ENCODE measurements around the gene C11orf65.

Gene C11orf65

DNA sequence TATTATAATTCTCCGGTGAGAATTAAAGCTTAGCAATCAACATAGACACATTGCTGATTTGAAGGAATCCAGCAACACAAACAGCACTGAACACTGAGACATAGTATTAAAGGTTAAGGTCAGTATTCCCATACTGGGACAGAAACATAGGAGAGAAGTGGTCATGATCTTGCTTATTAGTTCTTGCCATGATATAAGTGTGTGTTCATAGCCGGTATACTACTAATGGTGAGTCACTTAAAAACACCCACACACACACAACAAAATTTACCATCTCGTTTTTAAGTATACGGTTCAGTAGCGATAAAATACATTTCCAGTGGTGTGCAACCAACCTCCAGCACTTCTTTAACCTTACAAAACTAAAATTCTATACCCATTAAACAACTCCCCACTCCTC is 96.3 kb downstream of the C11orf65 start:
- Mint-ChIP-seq H3K9me3 (no peaks in the 10 kb centered on the region), H3K27ac (no peak overlapping the region), H3K4me1 (ENCODE audit: low read depth) (peaks cover 1% of the 10 kb centered on the region), H3K36me3 (ENCODE audit: low read depth) (peaks cover 22% of the 10 kb centered on the region), H3K27me3 (ENCODE audit: low read depth) (no peaks in the 10 kb centered on the region), H3K4me3 (no peak overlapping the region)
- DNase-seq (ENCODE audit: low spot score) = no peak

DNA sequence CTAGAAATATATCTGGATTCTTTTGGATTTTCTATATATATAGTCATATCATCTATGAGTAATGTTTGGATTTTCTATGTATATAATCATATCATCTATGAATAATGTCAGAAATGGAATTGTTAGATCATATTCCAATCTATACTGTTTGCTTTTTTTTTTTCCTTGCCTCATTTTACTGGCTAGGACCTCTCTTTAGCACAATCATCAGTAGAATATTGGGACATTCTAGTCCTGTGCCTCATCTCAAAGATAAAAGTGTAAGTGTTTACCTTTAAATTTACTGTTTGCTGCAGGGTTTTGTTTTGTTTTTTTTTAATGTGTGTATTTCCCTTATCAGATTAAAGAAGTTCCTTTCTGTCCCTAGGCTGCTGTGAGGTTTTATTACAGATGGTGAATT is 97.0 kb downstream of the C11orf65 start:
- no peak overlapping the region for H3K4me3 Mint-ChIP-seq
- H3K36me3 Mint-ChIP-seq (ENCODE audit: low read depth) = peaks cover 25% of the 10 kb centered on the region
- no peaks in the 10 kb centered on the region for H3K9me3 Mint-ChIP-seq
- peaks cover 1% of the 10 kb centered on the region for H3K4me1 Mint-ChIP-seq (ENCODE audit: low read depth)
- no peak overlapping the region for H3K27ac Mint-ChIP-seq
- no peaks in the 10 kb centered on the region for H3K27me3 Mint-ChIP-seq (ENCODE audit: low read depth)
- no peak for DNase-seq (ENCODE audit: low spot score)

DNA sequence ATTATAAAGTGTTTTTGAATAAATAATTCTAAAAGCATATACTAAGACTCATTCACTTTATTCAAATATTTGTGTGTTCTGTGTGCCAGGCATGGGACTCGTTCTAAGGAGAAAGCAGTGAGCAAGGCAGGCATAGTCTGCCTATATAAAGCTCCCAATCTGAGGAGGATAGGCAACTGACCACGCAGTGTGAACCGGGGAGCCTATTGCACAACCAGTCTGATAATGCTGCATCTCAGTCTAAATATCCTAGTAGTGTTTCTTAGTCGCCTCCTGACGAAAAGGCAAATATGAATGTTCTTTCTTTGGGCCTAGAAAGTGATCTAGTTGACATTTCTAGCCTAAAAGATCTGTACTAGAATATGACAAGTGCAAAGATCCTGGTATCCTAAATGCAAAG is 98.3 kb downstream of the C11orf65 start:
- H3K27ac Mint-ChIP-seq = no peak overlapping the region

DNA sequence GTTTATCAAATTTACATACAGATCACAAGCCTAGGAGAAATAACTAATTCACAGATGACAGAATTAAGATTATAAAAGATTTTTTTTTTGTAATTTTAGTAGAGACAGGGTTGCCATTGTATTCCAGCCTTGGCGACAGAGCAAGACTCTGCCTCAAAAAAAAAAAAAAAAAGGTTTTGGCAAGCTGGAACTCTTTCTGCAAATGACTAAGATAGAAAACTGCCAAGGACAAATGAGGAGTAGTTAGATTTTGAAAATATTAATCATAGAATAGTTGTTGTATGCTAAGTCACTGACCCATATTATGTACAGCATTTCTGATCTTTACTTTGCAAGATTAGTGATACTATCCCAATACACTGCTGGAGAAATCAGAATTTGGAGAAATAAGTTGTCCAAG is 99.2 kb downstream of the C11orf65 start:
- Mint-ChIP-seq H3K27me3 (ENCODE audit: low read depth) (no peaks in the 10 kb centered on the region), H3K9me3 (no peaks in the 10 kb centered on the region), H3K4me1 (ENCODE audit: low read depth) (peaks cover 1% of the 10 kb centered on the region), H3K36me3 (ENCODE audit: low read depth) (peaks cover 33% of the 10 kb centered on the region), H3K27ac (no peak overlapping the region), H3K4me3 (no peak overlapping the region)
- no peak for DNase-seq (ENCODE audit: low spot score)

More for the DNA sequence above, 98.3 kb downstream of the C11orf65 start:
- H3K27me3 Mint-ChIP-seq (ENCODE audit: low read depth) = no peaks in the 10 kb centered on the region
- no peak overlapping the region for H3K4me3 Mint-ChIP-seq
- peaks cover 1% of the 10 kb centered on the region for H3K4me1 Mint-ChIP-seq (ENCODE audit: low read depth)
- H3K9me3 Mint-ChIP-seq = no peaks in the 10 kb centered on the region
- no peak for DNase-seq (ENCODE audit: low spot score)
- peaks cover 33% of the 10 kb centered on the region for H3K36me3 Mint-ChIP-seq (ENCODE audit: low read depth)

DNA sequence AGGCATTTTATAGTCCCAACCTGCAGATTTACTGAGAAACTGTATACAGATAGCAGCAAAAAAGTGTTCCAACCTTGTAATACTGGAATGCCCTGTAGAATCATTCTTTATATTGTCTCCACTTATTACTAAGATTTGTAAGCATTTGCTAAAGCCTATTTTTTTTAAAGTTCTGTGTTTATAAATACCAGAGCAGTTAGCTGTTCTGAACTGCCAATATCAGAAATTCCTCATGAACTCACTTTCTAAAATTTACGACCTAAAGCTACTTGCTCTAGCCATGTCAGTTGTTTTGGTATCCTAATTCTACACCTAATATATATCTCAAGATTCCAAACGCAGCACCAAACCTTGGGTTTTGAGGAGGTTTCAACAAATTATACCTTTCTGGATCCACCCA is 103.2 kb downstream of the C11orf65 start:
- Mint-ChIP-seq H3K36me3 (ENCODE audit: low read depth) (peaks cover 30% of the 10 kb centered on the region), H3K9me3 (no peaks in the 10 kb centered on the region), H3K4me3 (no peak overlapping the region), H3K27ac (no peak overlapping the region), H3K4me1 (ENCODE audit: low read depth) (no peaks in the 10 kb centered on the region), H3K27me3 (ENCODE audit: low read depth) (no peaks in the 10 kb centered on the region)
- no peak for DNase-seq (ENCODE audit: low spot score)

DNA sequence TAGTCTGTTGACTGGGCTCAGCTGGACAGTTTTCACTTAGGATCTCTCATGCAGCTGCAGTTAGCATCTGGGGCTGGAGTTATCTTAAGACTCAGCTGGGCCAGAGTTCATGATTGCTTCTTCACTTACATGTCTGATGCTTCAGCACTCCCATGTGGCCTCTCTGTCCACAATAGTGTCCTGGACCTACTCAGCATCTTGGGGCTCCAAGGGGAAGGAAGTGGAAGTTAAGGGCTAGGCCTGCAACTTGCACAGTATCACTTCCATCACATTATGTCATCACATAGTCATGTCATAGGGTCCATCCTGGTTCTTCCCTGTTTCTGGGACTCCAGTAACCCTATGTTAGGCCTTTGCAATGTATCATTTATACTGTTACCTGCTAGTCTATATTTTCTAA is 115.9 kb downstream of the C11orf65 start:
- no peaks in the 10 kb centered on the region for H3K9me3 Mint-ChIP-seq
- H3K4me3 Mint-ChIP-seq = no peak overlapping the region
- H3K27me3 Mint-ChIP-seq (ENCODE audit: low read depth) = no peaks in the 10 kb centered on the region
- H3K27ac Mint-ChIP-seq = no peak overlapping the region
- no peak for DNase-seq (ENCODE audit: low spot score)
- peaks cover 56% of the 10 kb centered on the region for H3K36me3 Mint-ChIP-seq (ENCODE audit: low read depth)
- no peaks in the 10 kb centered on the region for H3K4me1 Mint-ChIP-seq (ENCODE audit: low read depth)

DNA sequence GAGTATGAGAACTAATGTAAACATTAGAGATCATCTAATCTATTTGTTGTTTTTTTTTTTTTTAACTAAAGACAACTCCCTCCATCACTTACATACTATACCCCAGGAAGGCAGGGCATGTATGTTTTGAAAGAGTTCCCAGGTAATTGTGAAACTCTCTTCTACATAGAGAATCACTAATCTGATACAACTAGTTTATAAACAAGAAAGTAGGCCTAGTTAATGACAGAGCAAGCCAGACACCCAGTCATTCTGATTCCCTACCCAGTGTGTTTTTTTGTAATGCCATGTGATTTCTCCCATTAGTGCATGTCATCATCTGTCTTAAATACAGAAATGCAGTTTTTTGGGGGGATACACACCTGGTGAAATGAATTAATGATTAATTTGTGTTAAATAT is 120.9 kb downstream of the C11orf65 start:
- peaks cover 38% of the 10 kb centered on the region for H3K36me3 Mint-ChIP-seq (ENCODE audit: low read depth)
- no peak for DNase-seq (ENCODE audit: low spot score)
- no peaks in the 10 kb centered on the region for H3K27me3 Mint-ChIP-seq (ENCODE audit: low read depth)
- H3K4me3 Mint-ChIP-seq = no peak overlapping the region
- H3K27ac Mint-ChIP-seq = no peak overlapping the region
- H3K9me3 Mint-ChIP-seq = no peaks in the 10 kb centered on the region
- H3K4me1 Mint-ChIP-seq (ENCODE audit: low read depth) = peaks cover 2% of the 10 kb centered on the region

DNA sequence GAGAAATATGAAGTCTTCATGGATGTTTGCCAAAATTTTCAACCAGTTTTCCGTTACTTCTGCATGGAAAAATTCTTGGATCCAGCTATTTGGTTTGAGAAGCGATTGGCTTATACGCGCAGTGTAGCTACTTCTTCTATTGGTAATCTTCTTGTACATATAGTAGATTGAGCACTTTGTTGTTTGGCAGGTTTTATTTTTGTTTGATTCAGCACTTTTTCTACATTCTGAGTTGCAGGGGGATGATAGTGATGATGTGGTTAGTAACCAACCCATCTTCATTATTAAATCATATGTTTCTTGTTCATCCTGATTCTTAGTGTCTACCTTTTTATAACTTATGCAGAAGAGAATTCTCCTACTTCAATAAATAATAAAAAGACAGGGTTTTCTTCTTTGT is 121.6 kb downstream of the C11orf65 start:
- no peak overlapping the region for H3K4me3 Mint-ChIP-seq
- peaks cover 2% of the 10 kb centered on the region for H3K4me1 Mint-ChIP-seq (ENCODE audit: low read depth)
- no peaks in the 10 kb centered on the region for H3K27me3 Mint-ChIP-seq (ENCODE audit: low read depth)
- H3K27ac Mint-ChIP-seq = no peak overlapping the region
- H3K9me3 Mint-ChIP-seq = no peaks in the 10 kb centered on the region
- no peak for DNase-seq (ENCODE audit: low spot score)
- peaks cover 36% of the 10 kb centered on the region for H3K36me3 Mint-ChIP-seq (ENCODE audit: low read depth)

DNA sequence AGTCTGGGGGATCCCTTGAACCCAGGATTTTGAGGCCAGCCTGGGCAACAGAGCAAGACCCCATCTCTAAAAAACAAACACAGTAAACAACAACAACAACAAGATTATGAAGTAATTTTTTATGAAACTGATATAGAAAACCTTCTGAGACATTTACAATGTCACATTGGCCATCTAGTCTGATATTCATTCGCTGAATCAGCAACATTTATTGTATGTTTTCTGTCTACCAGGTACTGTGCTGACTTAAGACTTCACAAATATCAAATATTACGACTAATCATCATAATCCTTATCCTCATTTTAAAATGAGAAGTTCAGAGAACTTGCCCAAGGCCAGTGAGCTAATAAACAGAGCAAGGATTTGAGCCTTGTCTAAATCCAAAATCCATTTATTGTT is 123.6 kb downstream of the C11orf65 start:
- DNase-seq (ENCODE audit: low spot score) = no peak

DNA sequence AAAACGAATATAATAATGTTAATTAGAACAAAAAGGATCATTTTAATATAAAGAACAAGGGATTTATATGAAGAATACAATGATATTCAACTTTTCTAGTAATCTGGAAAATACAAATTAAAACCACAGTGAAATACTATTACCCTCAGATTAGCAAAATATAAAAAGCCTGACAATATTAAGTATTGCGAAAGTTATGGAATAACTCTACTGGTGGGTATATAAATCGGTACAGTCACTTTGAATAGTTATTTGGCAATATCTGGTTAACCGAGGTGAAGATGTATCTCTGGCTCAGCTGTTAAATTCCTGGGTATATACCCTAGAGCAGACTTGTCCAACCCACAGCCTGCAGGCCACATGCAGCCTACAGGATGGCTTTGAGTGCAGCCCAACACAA is 125.7 kb downstream of the C11orf65 start:
- Mint-ChIP-seq H3K9me3 (no peaks in the 10 kb centered on the region), H3K27me3 (ENCODE audit: low read depth) (no peaks in the 10 kb centered on the region), H3K36me3 (ENCODE audit: low read depth) (peaks cover 27% of the 10 kb centered on the region), H3K4me1 (ENCODE audit: low read depth) (peaks cover 7% of the 10 kb centered on the region), H3K27ac (no peak overlapping the region), H3K4me3 (no peak overlapping the region)
- no peak for DNase-seq (ENCODE audit: low spot score)

More for the DNA sequence above, 123.6 kb downstream of the C11orf65 start:
- no peaks in the 10 kb centered on the region for H3K9me3 Mint-ChIP-seq
- no peak overlapping the region for H3K27ac Mint-ChIP-seq
- no peak overlapping the region for H3K4me3 Mint-ChIP-seq
- peaks cover 7% of the 10 kb centered on the region for H3K4me1 Mint-ChIP-seq (ENCODE audit: low read depth)
- H3K36me3 Mint-ChIP-seq (ENCODE audit: low read depth) = peaks cover 26% of the 10 kb centered on the region
- no peaks in the 10 kb centered on the region for H3K27me3 Mint-ChIP-seq (ENCODE audit: low read depth)

DNA sequence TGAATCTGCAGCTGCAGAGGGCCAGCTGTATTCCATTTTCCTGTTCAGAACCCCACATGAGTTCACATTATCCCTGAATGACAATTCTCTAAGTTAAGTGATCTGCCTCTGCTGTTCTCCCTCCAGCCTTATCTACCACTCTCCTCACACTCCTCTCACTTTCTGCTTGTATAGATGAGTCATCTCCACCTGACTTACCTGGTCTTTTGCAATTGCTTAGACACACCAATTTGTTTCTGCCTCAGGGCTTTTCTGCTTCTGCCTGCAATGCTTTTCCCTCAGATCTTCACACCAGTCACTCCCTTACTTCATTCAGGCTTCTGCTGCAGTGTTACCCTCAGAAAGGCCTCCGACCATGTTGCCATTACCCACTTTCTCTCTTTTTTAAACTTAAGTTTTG is 126.4 kb downstream of the C11orf65 start:
- no peak overlapping the region for H3K27ac Mint-ChIP-seq
- peaks cover 28% of the 10 kb centered on the region for H3K36me3 Mint-ChIP-seq (ENCODE audit: low read depth)
- no peaks in the 10 kb centered on the region for H3K9me3 Mint-ChIP-seq

DNA sequence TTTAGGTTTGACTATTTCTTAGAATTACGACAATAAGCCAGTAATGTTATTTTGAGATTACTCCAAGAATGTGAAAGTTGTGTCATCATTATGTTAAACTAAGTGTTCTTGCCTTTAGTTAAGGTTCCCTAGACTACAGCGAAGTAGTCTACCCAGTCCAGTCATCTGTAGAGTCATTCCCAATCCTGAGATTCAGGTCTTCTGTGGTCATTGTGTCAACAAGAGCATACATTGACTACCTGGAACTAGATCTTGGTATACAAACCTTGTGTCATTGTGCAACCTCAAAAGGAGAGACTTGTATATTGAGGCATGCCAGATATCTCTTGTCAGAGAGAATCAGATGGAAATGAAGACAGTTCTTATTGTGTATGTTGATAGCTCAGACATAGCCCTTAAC is 128.6 kb downstream of the C11orf65 start:
- H3K4me1 Mint-ChIP-seq (ENCODE audit: low read depth) = peaks cover 5% of the 10 kb centered on the region
- H3K27me3 Mint-ChIP-seq (ENCODE audit: low read depth) = no peaks in the 10 kb centered on the region
- no peak for DNase-seq (ENCODE audit: low spot score)
- no peak overlapping the region for H3K4me3 Mint-ChIP-seq
- no peaks in the 10 kb centered on the region for H3K9me3 Mint-ChIP-seq
- no peak overlapping the region for H3K27ac Mint-ChIP-seq
- H3K36me3 Mint-ChIP-seq (ENCODE audit: low read depth) = peaks cover 32% of the 10 kb centered on the region

More for the DNA sequence above, 126.4 kb downstream of the C11orf65 start:
- no peak for DNase-seq (ENCODE audit: low spot score)
- H3K27me3 Mint-ChIP-seq (ENCODE audit: low read depth) = no peaks in the 10 kb centered on the region
- H3K4me1 Mint-ChIP-seq (ENCODE audit: low read depth) = peaks cover 7% of the 10 kb centered on the region
- no peak overlapping the region for H3K4me3 Mint-ChIP-seq

DNA sequence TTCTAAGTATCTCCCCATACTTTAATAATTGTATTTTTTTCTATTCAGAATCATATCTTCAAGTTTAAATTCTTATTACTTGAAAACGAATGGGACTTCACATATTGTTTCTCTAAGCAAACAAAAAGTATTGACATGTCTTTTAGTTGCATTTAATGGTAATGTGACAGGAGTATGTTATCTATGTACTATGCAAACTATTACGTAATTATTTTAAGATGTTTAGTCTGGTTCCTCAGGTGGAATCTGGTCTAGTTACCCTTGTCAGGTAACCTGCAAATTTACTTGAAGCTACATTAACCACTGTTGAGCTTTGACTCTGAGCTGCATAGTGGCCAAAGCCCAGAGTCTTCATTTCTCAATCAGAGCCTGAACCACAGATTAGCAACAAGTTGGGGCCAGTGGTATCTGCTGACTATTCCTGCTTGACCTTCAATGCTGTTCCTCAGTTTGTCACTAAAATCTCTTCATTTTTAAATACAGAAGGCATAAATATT is 133.9 kb downstream of the C11orf65 start:
- Mint-ChIP-seq H3K27me3 (ENCODE audit: low read depth) (no peaks in the 10 kb centered on the region), H3K4me1 (ENCODE audit: low read depth) (no peaks in the 10 kb centered on the region), H3K4me3 (no peak overlapping the region), H3K36me3 (ENCODE audit: low read depth) (peaks cover 64% of the 10 kb centered on the region), H3K27ac (no peak overlapping the region), H3K9me3 (no peaks in the 10 kb centered on the region)
- DNase-seq (ENCODE audit: low spot score) = no peak
